ENCODE measurements around the gene EML6. TPM values are rescaled to one million over a fixed set of nuclear protein-coding genes. Genes with fewer than 3 reads are reported as not detected.

Gene EML6
- total and polyA plus RNA-seq, 2 of the 13 experiments (the other 11 are each of a cell fraction or from before 2014, with no cell fraction given) = 17.2 to 32.4 TPM

DNA sequence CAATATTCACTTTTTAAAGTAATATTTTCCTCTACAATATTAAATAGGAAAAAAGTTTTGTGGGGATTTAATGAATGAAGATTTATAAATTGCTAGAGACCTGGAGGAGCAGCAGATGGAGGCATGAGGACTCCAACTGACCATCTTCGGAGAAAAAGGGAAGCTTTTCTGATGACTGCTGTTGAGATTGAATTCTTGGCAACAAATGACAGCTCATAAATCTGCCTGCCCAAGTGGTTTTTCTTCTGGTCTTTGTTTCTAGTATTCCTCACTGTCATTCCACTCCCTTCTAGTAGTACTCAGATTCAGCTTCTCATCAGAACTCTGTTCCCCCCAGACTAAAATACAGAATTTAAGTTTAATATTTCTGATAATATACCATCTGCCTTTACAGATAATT is 157.0 kb downstream of the EML6 start:
- WGBS (ENCODE audit: low lambda C conversion rate) = 94% methylated on average over 1 of the region's 1 CpG
- H3K4me1 ChIP-seq (ENCODE audit: insufficient read depth, low read length) = peaks cover 14% of the 10 kb centered on the region
- no peak overlapping the region for H3K9ac ChIP-seq (ENCODE audit: insufficient read depth, low read depth, low read length)
- ATAC-seq = no peak
- no peak overlapping the region for H3K4me2 ChIP-seq (ENCODE audit: low read depth, low read length)
- DNase-seq (ENCODE audit: low spot score) = no peak
- no peaks in the 10 kb centered on the region for H4K20me1 ChIP-seq (ENCODE audit: insufficient read depth, low read length)
- BruUV-seq (replicated peaks) = no TSS peak
- H3K9me3 ChIP-seq (ENCODE audit: low read length) = no peaks in the 10 kb centered on the region
- no peak overlapping the region for H3K27ac ChIP-seq (ENCODE audit: extremely low read length, insufficient read depth, low read length)
- intact Hi-C loops (cut with micrococcal nuclease; ENCODE audit: unreplicated experiment) = no loop called here
- H3K79me2 ChIP-seq (ENCODE audit: insufficient read depth, low read length) = no peaks in the 10 kb centered on the region
- no peak overlapping the region for H3K4me3 ChIP-seq (replicated peaks in 1 of 3; ENCODE audit: insufficient read depth in 1 of 3, low read depth in 2 of 3, low read length in 3 of 3)
- ChIA-PET CTCF (ENCODE audit: low intra/inter-chr PET ratio, low total read pairs) (no interaction called here), POLR2A (no interaction called here)
- no peak overlapping the region for H2AFZ ChIP-seq (ENCODE audit: low read length)
- FAIRE-seq = no peak
- TF ChIP-seq HOXA7 (CRISPR knock-in tag; IDR thresholded peaks at IDR 0.05) (no peak), NFE2L1 (CRISPR knock-in tag; IDR thresholded peaks at IDR 0.05; ENCODE audit: borderline replicate concordance) (no peak), ZNF333 (CRISPR knock-in tag; IDR thresholded peaks at IDR 0.05; ENCODE audit: borderline replicate concordance) (no peak), FOXP1 (IDR thresholded peaks at IDR 0.05) (no peak), FOXP1 (CRISPR knock-in tag; IDR thresholded peaks at IDR 0.05) (no peak), IRF2 (CRISPR knock-in tag; IDR thresholded peaks at IDR 0.05) (no peak), KDM3A (CRISPR knock-in tag; IDR thresholded peaks at IDR 0.05; ENCODE audit: low read depth) (no peak)
- TF ChIP-seq, protein P1, sequence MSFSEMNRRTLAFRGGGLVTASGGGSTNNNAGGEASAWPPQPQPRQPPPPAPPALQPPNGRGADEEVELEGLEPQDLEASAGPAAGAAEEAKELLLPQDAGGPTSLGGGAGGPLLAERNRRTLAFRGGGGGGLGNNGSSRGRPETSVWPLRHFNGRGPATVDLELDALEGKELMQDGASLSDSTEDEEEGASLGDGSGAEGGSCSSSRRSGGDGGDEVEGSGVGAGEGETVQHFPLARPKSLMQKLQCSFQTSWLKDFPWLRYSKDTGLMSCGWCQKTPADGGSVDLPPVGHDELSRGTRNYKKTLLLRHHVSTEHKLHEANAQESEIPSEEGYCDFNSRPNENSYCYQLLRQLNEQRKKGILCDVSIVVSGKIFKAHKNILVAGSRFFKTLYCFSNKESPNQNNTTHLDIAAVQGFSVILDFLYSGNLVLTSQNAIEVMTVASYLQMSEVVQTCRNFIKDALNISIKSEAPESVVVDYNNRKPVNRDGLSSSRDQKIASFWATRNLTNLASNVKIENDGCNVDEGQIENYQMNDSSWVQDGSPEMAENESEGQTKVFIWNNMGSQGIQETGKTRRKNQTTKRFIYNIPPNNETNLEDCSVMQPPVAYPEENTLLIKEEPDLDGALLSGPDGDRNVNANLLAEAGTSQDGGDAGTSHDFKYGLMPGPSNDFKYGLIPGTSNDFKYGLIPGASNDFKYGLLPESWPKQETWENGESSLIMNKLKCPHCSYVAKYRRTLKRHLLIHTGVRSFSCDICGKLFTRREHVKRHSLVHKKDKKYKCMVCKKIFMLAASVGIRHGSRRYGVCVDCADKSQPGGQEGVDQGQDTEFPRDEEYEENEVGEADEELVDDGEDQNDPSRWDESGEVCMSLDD (CRISPR knock-in tag; IDR thresholded peaks at IDR 0.05; ENCODE audit: borderline replicate concordance) = no peak
- TF ChIP-seq, protein P2, sequence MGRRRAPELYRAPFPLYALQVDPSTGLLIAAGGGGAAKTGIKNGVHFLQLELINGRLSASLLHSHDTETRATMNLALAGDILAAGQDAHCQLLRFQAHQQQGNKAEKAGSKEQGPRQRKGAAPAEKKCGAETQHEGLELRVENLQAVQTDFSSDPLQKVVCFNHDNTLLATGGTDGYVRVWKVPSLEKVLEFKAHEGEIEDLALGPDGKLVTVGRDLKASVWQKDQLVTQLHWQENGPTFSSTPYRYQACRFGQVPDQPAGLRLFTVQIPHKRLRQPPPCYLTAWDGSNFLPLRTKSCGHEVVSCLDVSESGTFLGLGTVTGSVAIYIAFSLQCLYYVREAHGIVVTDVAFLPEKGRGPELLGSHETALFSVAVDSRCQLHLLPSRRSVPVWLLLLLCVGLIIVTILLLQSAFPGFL (CRISPR knock-in tag; IDR thresholded peaks at IDR 0.05) = no peak
- TF ChIP-seq, protein P3, sequence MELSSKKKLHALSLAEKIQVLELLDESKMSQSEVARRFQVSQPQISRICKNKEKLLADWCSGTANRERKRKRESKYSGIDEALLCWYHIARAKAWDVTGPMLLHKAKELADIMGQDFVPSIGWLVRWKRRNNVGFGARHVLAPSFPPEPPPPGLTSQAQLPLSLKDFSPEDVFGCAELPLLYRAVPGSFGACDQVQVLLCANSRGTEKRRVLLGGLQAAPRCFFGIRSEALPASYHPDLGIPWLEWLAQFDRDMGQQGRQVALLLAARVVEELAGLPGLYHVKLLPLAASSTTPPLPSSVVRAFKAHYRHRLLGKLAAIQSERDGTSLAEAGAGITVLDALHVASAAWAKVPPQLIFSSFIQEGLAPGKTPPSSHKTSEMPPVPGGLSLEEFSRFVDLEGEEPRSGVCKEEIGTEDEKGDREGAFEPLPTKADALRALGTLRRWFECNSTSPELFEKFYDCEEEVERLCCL (CRISPR knock-in tag; IDR thresholded peaks at IDR 0.05; ENCODE audit: borderline replicate concordance) = no peak
- TF ChIP-seq, protein P4, sequence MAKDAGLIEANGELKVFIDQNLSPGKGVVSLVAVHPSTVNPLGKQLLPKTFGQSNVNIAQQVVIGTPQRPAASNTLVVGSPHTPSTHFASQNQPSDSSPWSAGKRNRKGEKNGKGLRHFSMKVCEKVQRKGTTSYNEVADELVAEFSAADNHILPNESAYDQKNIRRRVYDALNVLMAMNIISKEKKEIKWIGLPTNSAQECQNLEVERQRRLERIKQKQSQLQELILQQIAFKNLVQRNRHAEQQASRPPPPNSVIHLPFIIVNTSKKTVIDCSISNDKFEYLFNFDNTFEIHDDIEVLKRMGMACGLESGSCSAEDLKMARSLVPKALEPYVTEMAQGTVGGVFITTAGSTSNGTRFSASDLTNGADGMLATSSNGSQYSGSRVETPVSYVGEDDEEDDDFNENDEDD (CRISPR knock-in tag; IDR thresholded peaks at IDR 0.05; ENCODE audit: borderline replicate concordance) = no peak
- TF ChIP-seq, protein P5, sequence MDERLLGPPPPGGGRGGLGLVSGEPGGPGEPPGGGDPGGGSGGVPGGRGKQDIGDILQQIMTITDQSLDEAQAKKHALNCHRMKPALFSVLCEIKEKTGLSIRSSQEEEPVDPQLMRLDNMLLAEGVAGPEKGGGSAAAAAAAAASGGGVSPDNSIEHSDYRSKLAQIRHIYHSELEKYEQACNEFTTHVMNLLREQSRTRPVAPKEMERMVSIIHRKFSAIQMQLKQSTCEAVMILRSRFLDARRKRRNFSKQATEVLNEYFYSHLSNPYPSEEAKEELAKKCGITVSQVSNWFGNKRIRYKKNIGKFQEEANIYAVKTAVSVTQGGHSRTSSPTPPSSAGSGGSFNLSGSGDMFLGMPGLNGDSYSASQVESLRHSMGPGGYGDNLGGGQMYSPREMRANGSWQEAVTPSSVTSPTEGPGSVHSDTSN (CRISPR knock-in tag; IDR thresholded peaks at IDR 0.05) = no peak
- TF ChIP-seq, protein P6, sequence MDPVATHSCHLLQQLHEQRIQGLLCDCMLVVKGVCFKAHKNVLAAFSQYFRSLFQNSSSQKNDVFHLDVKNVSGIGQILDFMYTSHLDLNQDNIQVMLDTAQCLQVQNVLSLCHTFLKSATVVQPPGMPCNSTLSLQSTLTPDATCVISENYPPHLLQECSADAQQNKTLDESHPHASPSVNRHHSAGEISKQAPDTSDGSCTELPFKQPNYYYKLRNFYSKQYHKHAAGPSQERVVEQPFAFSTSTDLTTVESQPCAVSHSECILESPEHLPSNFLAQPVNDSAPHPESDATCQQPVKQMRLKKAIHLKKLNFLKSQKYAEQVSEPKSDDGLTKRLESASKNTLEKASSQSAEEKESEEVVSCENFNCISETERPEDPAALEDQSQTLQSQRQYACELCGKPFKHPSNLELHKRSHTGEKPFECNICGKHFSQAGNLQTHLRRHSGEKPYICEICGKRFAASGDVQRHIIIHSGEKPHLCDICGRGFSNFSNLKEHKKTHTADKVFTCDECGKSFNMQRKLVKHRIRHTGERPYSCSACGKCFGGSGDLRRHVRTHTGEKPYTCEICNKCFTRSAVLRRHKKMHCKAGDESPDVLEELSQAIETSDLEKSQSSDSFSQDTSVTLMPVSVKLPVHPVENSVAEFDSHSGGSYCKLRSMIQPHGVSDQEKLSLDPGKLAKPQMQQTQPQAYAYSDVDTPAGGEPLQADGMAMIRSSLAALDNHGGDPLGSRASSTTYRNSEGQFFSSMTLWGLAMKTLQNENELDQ (CRISPR knock-in tag; IDR thresholded peaks at IDR 0.05; ENCODE audit: borderline replicate concordance) = no peak
- no peaks in the 10 kb centered on the region for H3K27me3 ChIP-seq (ENCODE audit: control insufficient read depth in 1 of 2, insufficient read depth in 2 of 2, low read length in 2 of 2)
- in situ Hi-C loops (cut with HindIII; ENCODE audit: extremely low pct_ligation_motif_present, low pct_unique_long_range_greater_than_20kb) = no loop called here
- H3K36me3 ChIP-seq (replicated peaks in 1 of 2; ENCODE audit: control insufficient read depth in 1 of 2, insufficient read depth in 2 of 2, low read length in 2 of 2) = no peaks in the 10 kb centered on the region
